ENCODE data around the gene AMD1.
"Not testable (repeated sequence)": the region's sequence is repeated elsewhere in the genome, so short reads cannot be mapped to it uniquely, and the experiment has no call there.

The AMD1 gene

DNA sequence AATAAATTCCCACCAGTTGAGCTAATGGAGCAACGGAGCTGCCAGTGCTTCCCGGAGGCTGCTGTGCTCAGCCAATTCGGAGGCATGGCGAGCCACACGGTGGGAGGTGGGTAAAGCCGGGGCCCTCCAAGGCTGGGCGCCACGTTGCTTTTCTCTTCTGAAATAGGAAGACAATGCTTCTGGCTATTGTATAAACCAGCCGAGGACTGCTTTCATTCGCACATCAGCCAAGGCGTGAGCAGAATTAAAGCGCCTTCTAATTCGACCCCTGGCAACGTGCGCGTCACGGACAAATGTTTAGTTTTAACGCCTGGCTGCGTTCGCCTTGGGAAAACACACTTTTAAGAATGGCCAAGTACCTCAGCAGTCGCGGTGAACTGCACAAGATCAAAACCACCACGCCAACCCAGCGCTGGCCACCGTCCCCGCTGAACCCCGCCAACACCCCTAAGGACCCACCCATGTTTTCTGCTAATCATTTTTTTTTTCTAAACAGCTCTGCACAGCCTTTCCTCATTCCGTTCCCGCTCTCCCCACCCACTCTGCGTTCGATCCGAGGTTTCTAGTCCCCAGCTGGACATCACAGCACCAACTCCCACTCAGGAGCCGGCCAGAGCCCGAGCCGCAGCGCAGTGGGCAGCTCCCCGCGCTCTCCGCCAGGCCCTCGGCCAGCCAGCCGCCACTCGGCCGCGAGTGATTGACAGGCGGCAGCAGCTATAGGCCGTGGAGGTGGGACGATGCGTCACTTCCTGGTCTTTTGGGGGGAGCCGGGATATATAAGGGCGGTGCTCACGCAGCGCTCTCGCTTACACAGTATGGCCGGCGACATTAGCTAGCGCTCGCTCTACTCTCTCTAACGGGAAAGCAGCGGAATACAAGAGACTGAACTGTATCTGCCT lies at the start of gene AMD1:
Gene AMD1 (plus strand): TSS at position 805 of the 899 bp plus-strand sequence. CDS start 321 bp downstream, outside the sequence.
- peak; percentile 90 to 93 for DNase-seq (ENCODE audit: low read depth in 2 of 2)

DNA sequence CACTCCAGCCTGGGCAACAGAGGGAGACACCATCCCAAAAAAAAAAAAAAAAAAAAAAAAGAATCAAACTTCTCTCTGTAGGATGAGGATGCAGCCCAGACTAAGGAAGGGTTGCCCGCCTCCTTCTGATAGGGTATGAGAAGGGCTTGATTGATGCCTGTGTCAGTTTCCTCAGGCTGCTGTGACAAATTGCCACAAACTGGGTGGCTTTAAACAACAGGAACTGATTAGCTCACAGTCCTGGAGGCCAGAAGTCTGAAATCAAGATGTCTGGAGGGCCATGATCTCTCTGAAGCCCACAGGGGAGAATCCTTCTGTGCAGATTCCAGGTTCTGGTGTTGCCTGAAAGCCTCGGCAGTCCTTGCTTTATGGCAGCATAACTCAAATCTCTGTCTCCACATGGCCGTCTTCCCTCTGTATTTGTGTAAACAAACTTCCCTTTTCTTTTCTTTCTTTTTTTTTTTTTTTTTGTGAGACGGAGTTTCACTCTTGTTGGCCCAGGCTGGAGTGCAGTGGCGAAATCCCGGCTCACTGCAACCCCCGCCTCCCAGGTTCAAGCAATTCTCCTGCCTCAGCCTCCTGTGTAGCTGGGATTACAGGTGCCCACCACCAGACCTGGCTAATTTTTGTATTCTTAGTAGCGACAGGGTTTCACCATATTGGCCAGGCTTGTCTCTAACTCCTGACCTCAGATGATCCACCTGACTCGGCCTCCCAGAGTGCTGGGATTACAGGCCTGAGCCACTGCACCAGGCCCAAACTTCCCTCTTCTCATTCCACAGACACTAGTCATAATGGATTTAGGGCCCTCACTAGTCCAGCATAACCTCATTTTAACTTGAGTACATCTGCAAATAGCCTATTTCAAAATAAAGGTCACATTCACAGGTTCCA lies 48.1 kb upstream of the AMD1 start:
- DNase-seq (ENCODE audit: low read depth in 2 of 2): no peak

DNA sequence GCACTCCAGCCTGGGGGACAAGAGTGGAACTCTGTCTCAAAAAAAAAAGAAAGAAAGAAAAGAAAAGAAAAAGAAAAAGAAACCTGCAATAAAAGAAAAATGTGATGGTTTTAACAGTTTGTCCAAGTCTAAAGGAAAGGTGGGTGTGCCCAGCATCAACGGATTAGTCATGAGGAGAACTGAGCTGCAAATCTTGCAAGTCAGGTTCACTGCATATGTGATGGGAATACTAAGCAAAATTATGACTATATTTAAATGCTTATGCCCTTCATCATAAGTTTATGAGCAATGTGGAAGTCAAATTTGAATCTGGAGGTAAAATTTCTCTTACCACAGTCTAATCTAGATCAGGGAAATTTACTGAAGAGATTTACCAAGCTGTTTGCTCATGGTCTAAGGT lies 46.2 kb upstream of the AMD1 start:
- no peak for DNase-seq (ENCODE audit: low read depth in 2 of 2)

DNA sequence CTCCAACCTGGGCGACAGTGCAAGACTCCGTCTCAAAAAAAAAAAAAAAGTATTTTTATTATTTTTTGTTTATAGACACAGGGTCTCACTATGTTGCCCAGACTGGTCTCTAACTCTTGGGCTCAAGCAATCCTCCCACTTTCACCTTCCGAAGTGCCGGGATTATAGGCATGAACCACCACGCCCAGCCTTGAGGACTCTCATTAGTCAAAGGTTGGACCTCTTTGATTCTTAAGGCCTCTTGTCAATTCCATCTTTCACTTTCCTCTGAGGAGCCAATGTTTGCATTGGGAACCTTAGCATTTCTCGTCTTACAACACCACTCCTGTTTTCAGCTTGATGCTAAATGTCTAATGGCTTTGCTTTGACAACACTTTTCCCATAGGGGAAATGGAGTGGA lies 43.2 kb upstream of the AMD1 start:
- DNase-seq (ENCODE audit: low read depth in 2 of 2): no peak

DNA sequence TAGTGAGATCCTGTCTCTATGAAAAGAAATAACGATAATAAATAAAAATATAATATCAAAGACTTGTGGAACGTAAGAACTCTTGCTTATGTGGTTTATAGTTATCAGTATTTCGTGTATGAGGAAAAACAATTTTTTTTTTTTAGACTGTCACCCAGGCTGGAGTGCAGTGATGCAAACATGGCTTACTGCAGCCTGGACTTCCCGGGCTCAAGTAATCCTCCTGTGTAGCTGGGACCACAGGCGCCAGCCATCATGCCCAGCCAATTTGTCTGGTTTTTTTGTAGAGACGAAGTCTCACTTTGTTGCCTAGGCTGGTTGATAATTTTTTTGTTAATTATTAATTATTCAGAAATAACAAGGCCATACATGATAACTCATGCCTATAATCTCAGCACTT lies 40.8 kb upstream of the AMD1 start:
- DNase-seq (ENCODE audit: low read depth in 2 of 2): no peak

DNA sequence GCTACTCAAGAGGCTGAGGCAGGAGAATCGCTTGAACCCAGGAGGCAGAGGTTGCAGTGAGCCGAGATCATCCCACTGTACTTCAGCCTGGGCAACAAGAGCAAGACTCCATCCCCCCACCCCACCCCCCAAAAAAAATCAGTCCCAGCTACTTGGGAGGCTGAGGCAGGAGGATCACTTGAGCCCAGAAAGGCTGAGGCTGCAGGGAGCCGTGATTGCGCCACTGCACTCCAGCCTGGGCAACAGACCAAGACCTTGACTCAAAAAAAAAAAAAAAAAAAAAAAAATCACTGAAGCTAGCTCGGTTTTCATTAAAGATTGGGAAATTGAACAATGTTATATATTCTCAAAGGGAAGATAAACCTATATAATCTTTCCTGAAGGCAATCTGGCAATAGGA lies 38.8 kb upstream of the AMD1 start:
- not testable (repeated sequence) for DNase-seq (ENCODE audit: low read depth in 2 of 2)

DNA sequence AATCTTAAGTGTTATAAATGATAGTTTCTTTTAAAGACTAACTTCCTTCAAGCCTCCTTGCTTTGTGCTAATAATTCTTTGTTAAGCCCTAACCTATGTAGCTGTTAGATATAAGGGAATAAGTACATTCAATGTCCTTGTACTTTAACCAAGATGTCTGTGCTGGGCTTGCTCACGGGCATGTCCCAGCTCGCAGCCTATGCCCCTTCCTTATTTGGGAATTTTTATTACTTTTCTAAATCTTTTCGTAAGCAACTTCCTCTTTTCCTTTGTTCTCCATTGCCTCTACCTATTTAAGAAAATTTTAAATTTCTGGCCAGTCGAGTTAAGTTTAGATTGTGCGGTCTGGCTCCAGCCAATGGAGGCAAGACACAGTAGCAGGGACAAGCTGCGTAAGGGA lies 33.3 kb upstream of the AMD1 start:
- DNase-seq (ENCODE audit: low read depth in 2 of 2): no peak

DNA sequence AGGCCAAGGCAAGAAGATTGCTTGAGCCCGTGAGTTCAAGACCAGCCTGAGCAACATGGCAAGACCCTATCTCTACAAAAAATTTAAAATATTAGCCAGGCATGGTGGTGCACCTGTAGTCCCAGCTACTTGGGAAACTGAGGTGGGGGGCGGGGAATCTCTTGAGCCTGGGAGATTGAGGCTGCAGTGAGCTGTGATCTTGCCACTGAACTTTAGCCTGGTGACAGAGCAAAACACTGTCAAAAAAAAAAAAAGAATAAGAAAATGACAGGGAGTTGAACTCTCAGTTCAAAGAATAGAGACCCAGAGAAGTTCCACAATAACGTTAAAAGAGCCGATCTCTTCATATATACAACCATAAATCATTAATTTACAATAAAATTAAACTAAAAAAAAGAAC lies 24.8 kb upstream of the AMD1 start:
- no peak for DNase-seq (ENCODE audit: low read depth in 2 of 2)

DNA sequence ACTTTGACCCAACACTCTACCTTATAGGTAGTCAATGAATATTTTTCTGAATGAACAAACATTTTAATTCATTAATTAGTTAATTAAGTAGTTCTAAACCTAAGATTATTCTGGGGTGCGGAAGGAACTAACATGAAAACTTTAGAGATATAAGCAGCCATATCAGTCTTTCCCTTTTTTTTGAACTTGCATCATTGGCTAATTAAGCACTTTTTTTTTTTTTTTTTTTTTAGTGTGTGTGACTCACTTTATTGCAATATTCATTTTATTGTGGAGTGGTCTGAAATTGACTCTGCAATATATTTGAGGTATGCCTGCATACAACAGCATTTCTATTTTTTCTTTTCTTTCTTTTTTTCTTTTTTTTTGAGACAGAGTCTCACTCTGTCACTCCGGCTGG lies 21.8 kb upstream of the AMD1 start:
- no peak for DNase-seq (ENCODE audit: low read depth in 2 of 2)

DNA sequence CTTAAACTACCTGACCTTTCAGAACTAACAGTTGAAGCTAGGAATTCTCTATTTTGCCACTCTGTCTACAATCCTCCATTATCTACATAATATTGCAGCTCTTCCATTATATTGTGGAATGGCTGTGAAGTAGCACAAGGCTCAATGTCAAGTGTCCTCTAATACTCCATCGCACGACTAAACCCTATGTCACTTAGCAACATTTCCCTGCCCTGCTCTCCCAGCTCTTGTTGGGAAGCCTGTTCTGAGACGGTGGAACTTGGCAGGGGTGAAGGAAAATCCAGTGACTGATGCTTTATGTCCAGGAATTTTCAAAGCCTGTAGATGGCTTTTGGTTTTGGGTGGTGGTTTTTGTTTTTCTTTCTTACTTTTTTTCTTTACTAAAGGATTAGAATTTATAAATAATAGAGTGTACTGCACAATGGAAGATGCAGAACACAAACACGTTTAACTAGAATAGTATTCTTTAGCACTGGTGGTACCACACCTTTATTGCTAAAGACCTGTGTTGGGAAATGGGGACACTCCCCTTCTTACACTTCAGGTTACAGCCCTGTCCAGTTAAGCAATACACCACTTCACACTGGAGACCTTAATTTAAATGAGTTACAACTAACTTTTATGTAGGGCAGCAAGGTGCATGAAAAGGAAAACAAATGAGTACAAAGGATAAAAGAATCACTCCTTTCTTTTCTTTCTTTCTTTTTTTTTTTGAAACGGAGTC lies 20.7 kb upstream of the AMD1 start:
- no peak for DNase-seq (ENCODE audit: low read depth in 2 of 2)

DNA sequence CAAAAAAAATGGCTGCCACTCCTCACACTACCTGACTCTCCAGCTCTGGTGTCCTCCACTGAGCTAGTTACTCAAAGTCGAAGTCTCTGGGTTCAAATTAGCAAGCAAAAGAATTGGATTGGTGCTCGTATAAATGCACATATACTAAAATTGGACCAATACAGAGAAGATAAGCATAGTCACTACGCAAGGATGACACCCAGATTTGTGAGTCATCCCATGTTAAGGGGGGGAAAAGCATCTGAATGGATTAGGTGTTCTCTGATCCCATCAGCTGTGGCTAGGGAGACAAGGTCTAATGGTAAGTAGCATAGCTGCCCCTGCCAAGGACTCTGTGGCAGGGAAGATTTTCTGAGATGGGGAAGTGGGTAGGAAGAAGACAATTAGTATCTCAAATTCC lies 18.3 kb upstream of the AMD1 start:
- no peak for DNase-seq (ENCODE audit: low read depth in 2 of 2)

DNA sequence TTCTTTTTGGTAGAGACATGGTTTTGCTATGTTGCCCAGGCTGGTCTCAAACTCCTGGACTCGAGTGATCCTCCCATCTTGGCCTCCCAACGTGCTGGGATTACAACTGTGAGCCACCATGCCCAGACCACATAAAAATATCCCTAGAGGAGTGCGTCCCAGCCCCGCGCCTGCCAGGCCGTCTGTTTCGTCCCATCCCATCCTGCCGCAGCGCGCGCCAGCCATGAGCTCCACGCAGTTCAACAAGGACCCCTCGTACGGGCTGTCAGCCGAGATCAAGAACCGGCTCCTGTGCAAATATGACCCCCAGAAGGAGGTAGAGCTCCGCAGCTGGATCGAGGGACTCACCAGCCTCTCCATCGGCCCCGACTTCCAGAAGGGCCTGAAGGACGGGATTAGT lies 16.6 kb upstream of the AMD1 start:
- no peak for DNase-seq (ENCODE audit: low read depth in 2 of 2)

DNA sequence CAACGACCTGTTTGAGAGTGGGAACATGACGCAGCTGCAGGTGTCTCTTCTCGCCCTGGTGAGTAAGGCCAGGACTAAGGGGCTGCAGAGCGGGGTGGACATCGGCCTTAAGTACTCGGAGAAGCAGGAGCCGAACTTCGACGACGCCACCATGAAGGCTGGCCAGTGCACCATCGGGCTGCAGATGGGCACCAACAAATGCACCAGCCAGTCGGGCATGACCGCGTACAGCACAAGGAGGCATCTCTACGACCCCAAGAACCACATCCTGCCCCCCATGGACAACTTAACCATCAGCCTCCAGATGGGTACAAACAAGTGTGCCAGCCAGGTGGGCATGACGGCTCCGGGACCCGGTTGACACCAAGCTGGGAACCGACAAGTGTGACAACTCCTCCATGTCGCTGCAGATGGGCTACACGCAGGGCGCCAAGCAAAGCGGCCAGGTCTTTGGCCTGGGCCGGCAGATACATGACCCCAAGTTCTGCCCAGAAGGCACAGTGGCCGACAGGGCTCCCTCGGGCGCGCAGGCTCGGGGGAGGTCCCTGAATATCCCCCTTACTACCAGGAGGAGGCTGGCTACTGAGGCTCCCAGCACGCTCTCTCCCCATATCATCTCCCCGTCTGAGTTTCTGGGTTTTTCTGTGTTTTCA lies 15.9 kb upstream of the AMD1 start:
- no peak for DNase-seq (ENCODE audit: low read depth in 2 of 2)

DNA sequence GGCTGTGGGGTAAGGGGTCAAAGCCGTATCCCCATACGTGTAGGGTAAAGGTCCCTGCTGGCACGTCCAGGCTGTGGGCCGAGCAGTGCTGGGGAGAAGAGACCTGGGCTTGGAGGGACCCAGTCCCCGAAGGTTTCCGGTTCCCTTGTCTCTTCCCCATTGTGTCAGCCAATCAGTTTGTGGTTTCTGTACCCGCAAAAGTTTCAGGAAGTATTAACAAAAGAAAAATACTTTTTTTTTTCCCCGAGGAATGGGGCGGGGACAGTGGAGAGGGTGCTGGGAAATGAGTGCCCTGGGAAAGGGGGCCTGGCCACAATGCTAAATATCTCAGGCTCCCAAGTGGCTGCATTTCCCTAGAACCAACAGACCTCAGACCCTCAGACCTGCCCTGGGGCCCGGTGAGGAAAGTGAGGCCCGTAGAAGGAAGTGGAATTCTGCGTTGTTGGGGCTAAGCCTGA lies 15.2 kb upstream of the AMD1 start:
- DNase-seq (ENCODE audit: low read depth in 2 of 2): no peak

DNA sequence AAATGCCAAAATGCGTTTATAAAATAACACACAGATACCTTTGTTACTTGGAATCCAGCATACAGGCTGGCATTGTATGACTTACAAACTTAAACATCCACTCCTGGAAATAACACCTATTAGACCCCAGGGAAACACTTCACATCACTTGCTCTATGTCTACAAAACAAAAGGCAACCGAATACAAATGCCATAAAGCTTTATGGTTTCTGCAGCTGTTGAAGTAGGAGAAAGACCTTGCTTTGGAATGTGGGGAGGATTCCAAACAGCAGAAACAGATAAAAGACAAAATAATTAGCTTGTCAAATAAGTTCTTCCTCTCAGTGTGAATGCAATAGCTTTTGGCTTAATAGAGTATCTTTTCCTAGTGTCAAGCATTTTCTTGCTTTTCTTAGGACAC lies 9.8 kb upstream of the AMD1 start:
- no peak for DNase-seq (ENCODE audit: low read depth in 2 of 2)

DNA sequence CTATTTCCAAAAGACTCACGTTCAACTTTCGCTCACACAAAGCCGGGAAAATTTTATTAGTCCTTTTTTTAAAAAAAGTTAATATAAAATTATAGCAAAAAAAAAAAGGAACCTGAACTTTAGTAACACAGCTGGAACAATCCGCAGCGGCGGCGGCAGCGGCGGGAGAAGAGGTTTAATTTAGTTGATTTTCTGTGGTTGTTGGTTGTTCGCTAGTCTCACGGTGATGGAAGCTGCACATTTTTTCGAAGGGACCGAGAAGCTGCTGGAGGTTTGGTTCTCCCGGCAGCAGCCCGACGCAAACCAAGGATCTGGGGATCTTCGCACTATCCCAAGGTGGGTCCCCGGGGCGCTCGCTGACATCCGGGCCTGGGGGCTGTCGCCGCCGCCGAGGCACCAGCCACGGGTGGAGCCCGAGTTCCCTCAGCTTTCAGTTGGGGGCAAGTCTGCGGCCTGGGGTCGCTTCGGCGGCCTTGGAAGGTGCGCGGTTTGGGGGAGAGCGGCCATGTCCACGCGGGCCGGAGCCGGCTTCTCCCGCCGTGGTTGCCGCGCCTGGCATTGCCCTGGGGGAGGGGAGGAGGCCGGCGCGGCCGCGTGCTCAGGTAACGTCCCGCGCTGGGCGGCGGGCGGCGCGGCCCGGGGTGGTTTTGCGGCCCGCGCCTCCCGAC lies 429 bp downstream of the AMD1 start:
- DNase-seq (ENCODE audit: low read depth in 2 of 2): no peak

DNA sequence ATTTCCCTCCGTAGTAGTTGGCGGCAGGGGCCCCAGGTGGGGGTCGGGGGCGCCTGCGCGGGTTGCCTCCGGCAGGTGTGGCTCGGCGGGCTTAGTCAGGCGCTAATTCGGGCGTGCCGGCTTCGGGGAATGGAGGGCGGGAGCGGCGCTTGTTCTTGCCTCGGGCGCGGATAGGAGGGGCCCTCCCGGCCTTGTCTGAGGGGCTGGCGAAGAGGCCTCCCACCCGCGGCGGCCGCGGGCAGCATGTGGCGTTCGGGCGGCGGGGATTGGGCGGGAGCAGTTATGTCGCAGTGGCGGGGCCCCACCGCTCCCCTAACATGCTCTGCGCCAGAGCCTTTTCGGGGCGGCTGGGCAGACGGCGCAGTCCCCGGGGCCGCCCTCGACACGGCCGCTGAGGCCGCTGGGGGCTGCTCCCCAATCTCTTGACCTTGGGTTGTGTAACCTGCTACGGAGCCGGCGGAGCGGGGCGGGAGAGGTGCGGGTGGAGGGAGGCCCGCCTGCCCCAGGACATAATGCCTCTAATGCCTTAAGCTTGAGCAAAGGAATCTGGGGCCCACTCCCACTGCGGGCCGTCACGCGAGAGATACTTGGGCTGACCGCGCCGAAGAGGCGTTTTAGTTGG lies 1.1 kb downstream of the AMD1 start:
- peak; percentile 37 to 47 for DNase-seq (ENCODE audit: low read depth in 2 of 2)

DNA sequence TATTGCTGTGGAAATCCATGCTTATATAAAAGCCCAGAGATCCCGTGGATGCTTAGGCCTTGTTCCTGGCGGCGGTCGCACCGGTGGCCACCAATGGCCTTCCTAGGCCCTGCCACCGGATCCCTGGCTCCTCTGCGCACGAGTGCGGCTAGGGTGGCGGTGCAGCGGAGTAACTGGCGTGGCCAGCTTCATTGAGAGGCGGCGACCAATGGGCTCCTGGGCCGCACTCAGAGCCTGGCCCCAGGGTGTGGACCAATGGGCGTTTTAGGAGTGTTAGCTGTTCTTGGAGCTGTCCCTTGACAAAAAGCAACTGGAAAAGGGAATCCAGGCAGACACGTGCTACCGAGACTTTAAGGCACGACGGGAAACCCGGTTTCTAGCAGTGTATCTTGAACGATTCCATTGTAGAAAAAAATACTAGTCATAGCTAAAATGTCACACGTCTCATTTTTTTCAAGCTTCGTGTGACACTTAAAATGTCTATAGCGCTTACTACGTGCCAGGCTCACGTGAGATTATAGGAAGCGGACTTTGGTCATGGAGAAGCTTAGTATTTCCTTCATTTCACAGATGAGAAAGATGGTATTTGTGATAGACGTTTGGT lies 1.7 kb downstream of the AMD1 start:
- peak; percentile 48 to 52 for DNase-seq (ENCODE audit: low read depth in 2 of 2)

DNA sequence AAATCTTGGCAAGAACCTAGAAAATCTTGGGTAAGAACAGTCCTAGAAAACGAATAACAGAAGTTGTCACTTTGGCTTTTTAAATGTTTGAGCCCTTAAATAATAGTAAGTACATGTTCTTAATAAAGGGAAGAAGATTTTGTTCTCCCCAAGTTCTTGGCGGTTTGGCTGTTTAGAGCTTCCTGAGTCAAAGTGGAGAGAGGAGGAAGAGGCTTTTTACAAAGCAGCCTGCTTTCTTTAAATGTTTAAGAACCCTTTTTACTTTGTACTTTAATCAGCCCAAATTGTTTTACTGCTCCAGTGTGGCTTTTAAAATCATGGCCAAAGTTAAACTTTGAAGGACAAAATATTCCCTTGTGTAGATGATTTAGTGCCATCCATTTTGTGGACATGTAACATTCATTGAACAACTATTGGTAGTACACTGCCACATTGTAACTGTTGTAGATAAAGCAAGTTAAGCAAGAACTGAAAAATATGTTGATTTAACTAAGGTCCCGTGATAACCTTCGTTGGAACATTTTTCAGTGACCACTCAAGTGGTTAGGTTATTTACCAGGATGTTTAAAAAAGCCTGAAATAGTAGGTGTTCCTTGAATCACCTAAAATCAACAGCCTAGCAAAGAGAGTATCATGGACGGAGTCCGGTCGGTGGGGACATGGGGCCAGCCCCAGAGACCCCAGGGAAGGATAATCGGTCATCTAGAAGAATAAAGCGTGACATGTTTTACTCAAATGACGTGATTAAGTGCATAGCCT lies 2.4 kb downstream of the AMD1 start:
- no peak for DNase-seq (ENCODE audit: low read depth in 2 of 2)
